H7 (cell line): Measurements from ENCODE around the gene RNU6-1. TPM values are rescaled to one million over a fixed set of nuclear protein-coding genes. Genes with fewer than 3 reads are reported as not detected.

Experiments used
- DNase-seq: peaks from one replicate; pipeline ENCODE4 v3.0.0; 2012
- H3K27me3 ChIP-seq: 2 replicates; pipeline ENCODE4 v1.6.0; 2011; ENCODE audit warnings: mild to moderate bottlenecking, low read length; ENCODE audit not compliant: control insufficient read depth, insufficient read depth
- H3K36me3 ChIP-seq: replicated peaks from 2 replicates; pipeline ENCODE4 v1.5.1; 2011; ENCODE audit warnings: low read length; ENCODE audit not compliant: control insufficient read depth, insufficient read depth
- H3K4me3 ChIP-seq: 2 replicates; pipeline ENCODE4 v1.5.1; 2011; ENCODE audit warnings: low read depth, mild to moderate bottlenecking, control low read depth, low read length, moderate library complexity; ENCODE audit not compliant: insufficient read depth
- total RNA-seq: library from RNA; depleted of rRNA; stranded (reverse); fragments of >200 nt; shearing (Covaris generic); gene quantifications from 2 replicates; pipeline ENCODE4 v1.2.3, GENCODE V29; 2014

The RNU6-1 gene
- total RNA-seq, 1 experiment from 2014 or later = not detected

DNA sequence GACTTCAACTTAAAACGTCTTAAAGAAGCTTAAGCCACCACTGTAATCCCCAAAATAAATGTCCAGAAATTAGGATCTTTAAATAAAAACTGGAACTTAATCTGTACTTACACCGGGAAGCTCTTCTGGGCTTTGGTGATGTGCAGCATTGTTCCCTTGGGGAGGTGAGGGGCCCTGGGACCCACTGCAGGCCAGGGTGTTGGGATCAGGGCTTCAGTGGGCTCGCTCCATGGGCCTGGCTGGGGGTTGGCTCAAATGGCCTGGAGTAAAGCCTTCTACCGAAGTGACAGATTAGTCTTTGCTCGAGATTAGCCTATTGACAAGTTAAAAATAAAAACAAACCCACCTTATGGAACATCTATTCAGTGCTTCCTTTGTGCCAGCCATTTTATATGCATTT lies 6.1 kb upstream of the RNU6-1 start:
- peaks cover 2% of the 10 kb centered on the region for H3K27me3 ChIP-seq
- DNase-seq = no peak
- no peaks in the 10 kb centered on the region for H3K36me3 ChIP-seq
- no peak overlapping the region for H3K4me3 ChIP-seq

DNA sequence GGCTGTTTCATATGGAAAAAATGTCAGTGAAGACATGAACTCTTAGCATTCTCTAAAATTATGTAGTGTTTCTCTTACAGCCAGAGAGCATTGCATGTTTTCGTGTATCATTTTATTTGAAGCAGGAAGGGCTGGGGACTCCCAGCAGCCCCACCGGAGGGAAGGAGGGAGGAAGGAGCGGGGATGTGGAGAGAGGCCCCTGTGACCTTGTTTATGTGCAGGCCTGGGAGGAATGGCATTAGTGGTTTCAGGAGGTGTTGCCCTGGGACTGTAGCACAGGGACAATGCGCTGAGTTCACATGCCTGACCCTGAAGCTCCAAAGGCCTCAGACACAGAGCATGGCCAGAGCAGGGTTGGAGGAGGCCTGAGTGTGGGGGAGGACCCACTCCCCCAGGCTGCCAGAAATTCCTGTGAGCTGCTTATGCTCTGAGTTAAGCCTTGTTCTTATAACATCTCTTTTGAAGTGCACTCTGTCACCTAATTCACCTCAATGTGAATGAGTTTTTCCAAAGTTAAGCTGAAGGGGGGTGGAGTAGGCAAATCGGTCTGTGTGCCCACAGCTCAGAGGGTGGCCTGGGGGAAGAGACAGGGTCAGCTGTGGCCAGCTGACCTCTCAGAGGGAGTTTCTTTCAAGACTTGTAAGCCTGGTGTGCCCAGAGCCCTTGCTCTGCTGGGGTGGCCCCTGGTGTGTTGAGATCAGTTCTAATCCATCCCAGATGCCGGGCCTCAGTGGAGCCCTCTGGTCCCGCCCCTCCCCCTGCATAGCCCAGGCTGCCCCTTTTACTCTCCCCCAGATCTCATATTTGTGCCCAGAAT lies 3.9 kb upstream of the RNU6-1 start:
- Histone ChIP-seq H3K27me3 (peaks cover 6% of the 10 kb centered on the region), H3K4me3 (no peak overlapping the region), H3K36me3 (no peaks in the 10 kb centered on the region)
- peak; percentile 54 for DNase-seq

DNA sequence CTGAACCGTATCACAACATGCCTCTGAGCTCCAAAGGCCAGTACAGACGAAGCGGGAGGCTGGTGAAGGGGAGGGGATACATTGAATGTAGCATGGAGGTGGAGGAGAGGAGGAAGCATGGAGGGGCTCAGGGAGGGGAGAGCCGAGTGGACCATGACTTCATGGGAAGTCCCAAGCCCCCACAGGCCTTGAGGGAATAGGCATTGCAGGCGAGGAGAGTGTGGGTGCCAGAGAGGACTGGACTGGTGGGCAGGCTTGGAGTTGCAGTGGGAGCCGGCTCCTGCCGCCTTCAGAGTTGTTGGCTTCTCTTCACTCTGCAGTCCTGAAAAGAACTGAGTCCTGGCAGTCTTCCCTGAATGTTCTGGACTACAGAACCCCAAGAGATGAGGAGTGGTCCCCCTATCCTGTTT lies 3.3 kb upstream of the RNU6-1 start:
- Histone ChIP-seq H3K4me3 (no peak overlapping the region), H3K36me3 (no peaks in the 10 kb centered on the region), H3K27me3 (peaks cover 13% of the 10 kb centered on the region)
- DNase-seq = no peak

DNA sequence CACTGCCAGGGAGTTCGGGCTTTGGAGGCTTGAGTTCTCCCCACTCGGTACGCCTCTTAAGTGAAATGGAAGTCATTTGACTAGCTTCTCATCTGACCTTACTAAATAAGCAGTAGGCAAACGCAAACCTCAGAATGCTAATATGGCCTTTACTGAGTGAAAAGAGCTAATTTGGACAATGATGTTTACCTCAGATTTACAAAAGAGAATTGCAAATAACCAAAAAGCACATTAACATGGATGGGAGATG lies 1.6 kb upstream of the RNU6-1 start:
- Histone ChIP-seq H3K36me3 (no peaks in the 10 kb centered on the region), H3K4me3 (no peak overlapping the region; the same call in 1 of the 2 replicates), H3K27me3 (peaks cover 30% of the 10 kb centered on the region)
- no peak for DNase-seq

DNA sequence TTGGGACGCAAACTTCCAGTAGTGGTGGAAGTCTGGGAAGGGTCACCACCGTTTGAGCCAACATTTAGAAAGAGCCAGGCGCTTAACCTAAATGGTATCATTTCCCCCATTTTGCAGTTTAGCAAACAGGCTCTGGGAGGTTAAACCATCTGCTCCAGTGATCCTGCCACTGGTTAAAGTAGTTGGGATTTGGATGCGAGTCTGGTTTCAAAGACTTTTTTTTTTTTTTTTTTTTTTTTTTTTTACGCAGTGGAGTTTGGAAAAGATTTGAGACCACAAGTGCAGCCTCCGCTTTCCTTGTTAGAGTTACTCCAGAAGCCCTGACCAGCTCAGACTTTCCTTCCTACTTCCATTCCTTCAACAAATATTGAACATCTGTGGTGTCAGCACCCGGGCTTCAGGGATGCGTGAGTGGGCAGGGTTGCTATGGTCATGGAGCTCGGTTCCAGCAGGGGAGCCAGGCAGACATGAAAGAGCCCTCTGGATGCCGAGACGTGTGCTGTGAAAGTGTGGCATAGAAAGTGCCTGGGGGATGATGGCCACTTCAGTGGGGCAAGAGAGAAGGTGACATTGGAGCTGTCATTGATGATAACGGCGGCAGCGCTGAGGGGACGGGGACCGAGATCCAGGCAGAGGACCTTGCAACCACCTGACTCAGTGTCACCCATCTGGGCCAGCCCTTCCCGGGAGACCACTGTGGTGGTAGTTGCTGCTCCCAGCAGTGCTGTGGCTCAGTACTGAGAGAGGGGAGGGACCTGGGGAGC lies 1.1 kb upstream of the RNU6-1 start:
- H3K27me3 ChIP-seq = peaks cover 33% of the 10 kb centered on the region
- H3K36me3 ChIP-seq = no peaks in the 10 kb centered on the region
- peak; percentile 67 for DNase-seq
- peak overlapping the region; percentile 93 for H3K4me3 ChIP-seq

DNA sequence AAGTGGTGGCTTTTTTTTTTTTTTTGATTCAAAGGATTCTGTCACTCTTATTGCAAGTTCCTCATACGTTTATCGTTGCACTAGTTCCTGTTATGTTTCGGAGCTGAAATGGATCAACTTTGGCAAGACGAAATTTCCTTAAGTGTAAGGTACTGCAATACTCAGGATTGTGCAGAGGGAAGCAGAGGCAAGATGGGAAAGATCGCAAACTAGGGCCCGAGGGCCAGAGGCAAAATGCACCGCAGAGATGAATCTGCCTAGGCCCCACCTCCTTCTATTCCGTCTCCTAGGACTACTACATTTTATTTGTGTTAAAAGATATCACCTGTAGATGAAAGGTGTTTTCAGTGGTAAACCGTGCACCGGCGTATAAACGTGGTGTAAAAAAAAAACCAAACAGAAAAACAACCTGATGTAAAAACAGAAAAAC lies 331 bp downstream of the RNU6-1 start:
- peaks cover 47% of the 10 kb centered on the region for H3K27me3 ChIP-seq

DNA sequence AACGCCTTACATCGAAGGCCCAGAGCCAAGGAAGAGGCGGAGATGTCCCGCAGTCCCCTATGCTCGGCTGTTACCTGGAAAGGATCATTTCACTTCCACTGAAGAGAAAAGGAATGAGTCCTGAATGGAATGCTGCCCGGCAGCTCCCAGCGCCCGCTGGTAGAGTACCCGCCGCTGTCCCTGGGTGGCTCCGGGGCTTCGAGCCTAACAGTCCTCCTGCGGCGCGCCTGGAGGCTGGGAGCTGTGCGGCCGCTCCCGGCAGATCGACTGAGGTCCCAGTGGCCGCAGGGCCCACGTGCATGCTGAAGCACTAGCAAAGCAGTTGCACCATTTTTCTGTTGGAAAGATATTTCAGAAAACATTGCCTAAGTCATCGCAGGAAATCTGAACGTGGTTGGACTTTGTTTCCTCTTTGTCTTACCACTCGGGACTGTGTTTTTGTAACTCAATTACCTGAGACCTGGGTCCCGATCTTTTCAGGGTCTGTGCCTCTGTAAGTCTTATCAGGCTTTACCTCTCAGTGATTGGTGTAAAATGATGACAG lies 984 bp downstream of the RNU6-1 start:
- Histone ChIP-seq H3K27me3 (peaks cover 54% of the 10 kb centered on the region), H3K36me3 (no peaks in the 10 kb centered on the region), H3K4me3 (peak overlapping the region; percentile 40)
- peak; percentile 92 for DNase-seq

More for the DNA sequence above, 331 bp downstream of the RNU6-1 start:
- H3K36me3 ChIP-seq = no peaks in the 10 kb centered on the region
- peak overlapping the region; percentile 93 for H3K4me3 ChIP-seq
- DNase-seq = peak; percentile 73

DNA sequence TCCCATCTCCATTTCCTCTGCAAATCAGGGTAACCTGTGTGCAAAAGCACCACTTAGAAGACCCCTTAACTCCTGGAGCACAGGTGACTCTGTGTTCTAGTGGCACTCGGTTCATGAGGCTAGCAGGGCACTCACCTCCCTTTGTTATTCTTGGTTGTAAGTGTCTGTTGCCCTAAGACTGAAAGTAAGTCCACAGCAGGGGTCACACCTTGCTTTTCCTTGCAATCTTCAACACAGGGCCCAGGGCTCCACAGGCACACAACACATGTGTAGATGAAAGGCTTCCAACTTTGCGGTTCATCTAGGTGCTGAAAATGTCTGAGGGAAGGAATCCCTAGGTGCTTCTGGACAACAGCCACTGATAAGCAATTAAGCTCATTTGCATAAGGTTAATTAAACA lies 2.9 kb downstream of the RNU6-1 start:
- peak; percentile 49 for DNase-seq
- H3K27me3 ChIP-seq = peaks cover 73% of the 10 kb centered on the region
- H3K4me3 ChIP-seq = no peak overlapping the region
- H3K36me3 ChIP-seq = no peaks in the 10 kb centered on the region

DNA sequence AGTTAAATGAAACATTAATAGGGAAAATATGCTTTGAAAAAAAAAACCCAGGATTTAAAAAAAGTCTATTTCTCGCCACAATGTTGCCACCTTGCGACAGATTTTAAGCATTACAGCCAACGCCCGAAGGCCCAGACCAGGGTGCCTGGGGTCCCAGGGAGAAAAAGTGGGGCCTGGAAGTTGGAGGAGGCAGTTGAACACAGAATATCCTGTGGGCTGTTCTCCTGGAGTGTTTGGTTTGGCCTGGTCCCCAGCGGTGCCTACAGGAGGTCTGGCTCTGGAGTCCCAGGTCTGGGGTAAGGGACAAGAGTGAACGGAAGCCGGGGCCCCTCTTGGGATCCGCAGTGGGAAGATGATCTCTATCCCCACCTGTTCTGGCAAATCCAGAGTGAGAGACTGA lies 3.4 kb downstream of the RNU6-1 start:
- DNase-seq = peak; percentile 85
- Histone ChIP-seq H3K4me3 (no peak overlapping the region), H3K27me3 (peaks cover 77% of the 10 kb centered on the region), H3K36me3 (no peaks in the 10 kb centered on the region)

DNA sequence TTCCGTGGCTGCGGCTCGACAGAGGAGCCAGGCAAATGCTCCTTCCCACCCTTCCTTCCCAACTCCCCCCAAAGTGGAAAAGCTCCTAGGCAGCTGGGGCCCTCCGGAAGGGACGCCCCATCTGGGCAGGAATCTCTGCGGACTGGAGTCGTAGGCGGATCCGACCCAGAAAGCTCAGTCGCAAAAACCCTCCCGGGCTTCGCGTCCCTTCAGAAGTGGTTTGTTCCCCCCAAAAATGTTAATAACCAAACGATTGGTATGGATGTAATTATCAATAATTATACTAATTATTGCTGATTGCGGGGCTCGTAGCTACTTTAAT lies 3.8 kb downstream of the RNU6-1 start:
- Histone ChIP-seq H3K4me3 (peak overlapping the region; percentile 45), H3K36me3 (no peaks in the 10 kb centered on the region), H3K27me3 (peaks cover 81% of the 10 kb centered on the region)
- DNase-seq = peak; percentile 78

DNA sequence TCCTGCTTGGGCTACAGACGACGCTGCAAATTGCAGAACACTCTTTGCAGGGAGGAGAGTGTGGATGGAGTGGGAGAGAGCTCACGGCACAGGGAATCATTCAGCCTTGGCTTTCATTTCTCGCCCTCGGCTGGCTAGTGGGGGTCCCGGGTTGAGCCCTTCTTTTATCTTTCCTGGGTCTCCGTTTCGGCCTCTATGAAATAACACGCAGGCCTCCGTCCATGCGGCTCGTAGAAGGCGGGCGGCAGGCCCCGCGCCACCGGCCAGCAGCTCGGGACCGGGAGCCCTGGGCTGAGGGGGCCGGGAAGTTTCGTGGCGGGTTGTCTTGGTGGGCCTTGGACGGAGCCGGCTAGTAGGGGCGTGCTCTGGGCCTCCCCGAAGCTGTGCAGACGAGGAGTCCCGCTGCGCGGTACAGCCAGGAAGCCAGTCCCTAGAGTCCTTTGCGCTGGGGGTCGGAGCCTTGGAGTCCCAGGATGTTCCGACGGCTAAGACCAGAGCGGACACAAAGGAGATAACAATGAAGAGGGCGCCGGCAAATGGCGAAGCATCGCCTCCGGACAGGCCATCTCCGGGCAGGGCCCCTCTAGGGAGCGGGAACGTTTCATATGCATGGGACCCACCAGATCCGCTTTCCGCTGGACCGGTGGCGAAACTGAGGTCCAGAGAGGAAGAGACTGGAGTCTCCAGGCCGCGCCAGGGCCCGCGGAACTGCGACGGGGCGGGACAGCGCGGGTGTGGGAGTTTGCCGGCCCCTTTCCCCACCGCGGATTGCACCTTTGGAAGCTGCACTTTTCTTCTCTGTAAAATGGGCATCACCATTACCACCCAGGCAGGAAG lies 4.3 kb downstream of the RNU6-1 start:
- H3K36me3 ChIP-seq = no peaks in the 10 kb centered on the region
- peaks cover 85% of the 10 kb centered on the region for H3K27me3 ChIP-seq
- peak; percentile 82 for DNase-seq
- peak overlapping the region; percentile 45 for H3K4me3 ChIP-seq

DNA sequence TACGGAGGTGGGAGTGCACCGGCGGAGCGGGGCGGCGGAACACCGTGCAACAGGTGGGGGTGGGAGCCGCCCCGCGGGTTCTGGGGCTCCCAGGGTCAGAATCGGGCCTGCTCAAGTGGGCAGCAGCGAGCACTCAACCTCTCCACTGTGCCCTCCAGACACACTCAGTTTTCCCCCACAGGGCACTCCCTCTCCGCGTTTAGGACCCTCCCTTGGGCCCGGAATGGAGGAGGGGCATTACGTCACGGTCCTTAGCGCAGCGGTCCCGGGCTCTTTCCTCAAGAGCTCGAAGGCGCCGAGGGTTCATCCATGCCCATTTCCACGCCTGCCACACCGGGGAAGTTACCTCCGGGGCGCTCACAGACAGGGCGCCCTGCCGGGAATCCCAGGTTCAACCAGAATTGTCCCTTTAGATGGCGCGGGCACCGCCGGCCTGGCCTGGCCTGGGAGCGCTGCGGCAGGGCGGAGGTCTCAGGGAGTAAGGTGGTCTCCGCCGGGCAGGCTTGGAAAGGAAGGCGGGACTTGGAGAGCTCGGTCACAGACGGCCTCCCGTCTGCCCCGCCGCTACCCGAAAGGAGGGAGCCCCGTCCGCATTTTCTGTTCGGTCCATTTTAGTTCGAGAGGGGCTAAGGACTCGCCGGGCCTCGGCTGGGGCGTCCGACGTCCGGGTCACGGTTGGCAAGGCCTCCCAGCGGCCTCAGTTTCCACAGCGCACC lies 5.1 kb downstream of the RNU6-1 start:
- Histone ChIP-seq H3K4me3 (peak overlapping the region; percentile 45), H3K27me3 (peaks cover 92% of the 10 kb centered on the region), H3K36me3 (no peaks in the 10 kb centered on the region)
- peak; percentile 83 for DNase-seq

DNA sequence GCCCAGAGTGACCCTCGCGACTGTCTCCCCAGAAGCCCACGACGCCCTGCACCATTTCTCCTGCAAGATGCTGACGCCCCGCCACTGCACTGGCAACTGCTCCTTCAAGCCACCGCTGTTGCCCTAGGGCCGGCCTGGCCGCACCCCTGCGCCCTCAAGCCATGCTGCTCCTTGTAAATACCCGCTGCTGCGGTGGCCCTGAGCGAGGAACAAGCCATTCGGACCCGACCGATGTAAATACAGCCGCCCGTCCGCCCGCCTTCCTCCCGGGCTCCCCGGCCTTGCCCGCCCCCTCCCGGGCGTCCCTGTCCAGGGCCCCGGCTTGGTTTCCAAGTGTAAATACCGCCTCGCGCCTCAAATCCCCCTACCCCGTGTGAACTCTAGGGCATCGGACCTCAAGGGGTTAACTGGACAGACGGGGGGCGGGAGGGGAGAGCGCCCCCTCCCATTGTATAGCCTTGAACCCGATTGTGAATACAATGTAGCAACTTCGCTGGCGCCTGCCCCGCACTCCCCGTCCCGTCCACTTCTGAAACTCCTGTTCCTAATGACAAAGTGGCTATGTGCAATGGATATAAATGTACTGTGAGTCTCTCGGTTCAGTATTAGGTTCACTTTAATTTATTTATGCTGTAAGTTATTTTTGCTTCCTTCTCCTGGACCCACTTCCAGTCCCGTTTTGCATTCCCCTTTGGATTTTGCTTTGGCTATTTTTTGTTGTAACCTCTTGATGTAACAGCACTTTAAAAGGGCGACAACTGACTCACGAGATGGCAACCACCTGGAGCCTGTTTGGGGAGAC lies 5.9 kb downstream of the RNU6-1 start:
- H3K4me3 ChIP-seq = peak overlapping the region; percentile 45

More for the DNA sequence above, 5.9 kb downstream of the RNU6-1 start:
- DNase-seq = peak; percentile 92
- H3K36me3 ChIP-seq = no peaks in the 10 kb centered on the region
- peaks cover 98% of the 10 kb centered on the region for H3K27me3 ChIP-seq
